ENCODE measurements around the gene UTS2B.

UTS2B gene

DNA sequence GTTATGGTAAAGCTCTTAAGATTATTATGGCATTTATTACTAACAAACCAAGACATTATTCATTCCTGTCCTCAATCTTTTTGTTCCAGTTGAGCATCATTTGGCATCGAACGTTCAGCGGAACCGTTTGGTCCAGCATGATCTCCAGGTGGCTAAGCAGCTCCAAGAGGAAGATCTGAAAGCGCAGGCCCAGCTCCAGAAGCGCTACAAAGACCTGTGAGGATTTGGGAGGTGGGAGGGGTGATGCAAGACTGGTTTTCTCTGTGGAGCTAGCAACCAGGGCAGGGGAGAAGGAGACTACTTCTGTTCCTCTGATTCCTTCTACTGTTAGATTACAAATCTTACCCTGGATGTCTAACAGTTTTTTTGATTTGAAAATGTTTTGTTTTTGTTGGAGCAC is 27.6 kb upstream of the UTS2B start (continued):
- no peak for TF ChIP-seq ATF2 (tag by site-specific recombination; IDR thresholded peaks at IDR 0.05; ENCODE audit: low read depth)
- TF ChIP-seq RBAK (tag by site-specific recombination; IDR thresholded peaks at IDR 0.05): no peak
- no peak for TF ChIP-seq ZNF521 (tag by site-specific recombination; IDR thresholded peaks at IDR 0.05)
- no peak for TF ChIP-seq AEBP2 (tag by site-specific recombination; IDR thresholded peaks at IDR 0.05; ENCODE audit: borderline replicate concordance)
- no peak for TF ChIP-seq ZNF777 (tag by site-specific recombination; IDR thresholded peaks at IDR 0.05; ENCODE audit: borderline replicate concordance)

- Histone ChIP-seq H3K9me3 (ENCODE audit: control insufficient read depth, insufficient read depth, low read depth, low read length) (no peaks in the 10 kb centered on the region), H3K27ac (ENCODE audit: extremely low read depth, low read depth, low read length) (0 out of 2 replicates have a peak overlapping the region, but pooled peaks have one; percentile 17), H3K4me3 (ENCODE audit: low read depth, low read length) (no peak overlapping the region), H3K36me3 (ENCODE audit: control insufficient read depth in 2 of 2, insufficient read depth in 1 of 2, low read length in 2 of 2) (peaks cover 0 to 21% of the 10 kb centered on the region in 2 experiments; a peak in 2 of 3 replicates), H3K4me1 (ENCODE audit: control insufficient read depth, insufficient read depth, low read length) (peaks cover 30% of the 10 kb centered on the region)
- ChIA-PET POLR2A (no interaction called here), CTCF (interaction anchor here (1.7 kb wide), 1 partner anchor 111 kb away, joined by 4 read pairs; no protein-coding TSS in a partner anchor)
- peak; percentile 39; the same call in 1 of the 2 replicates for TF ChIP-seq ZBTB44 (tag by site-specific recombination; IDR thresholded peaks at IDR 0.05)
- 0 out of 2 replicates have a peak, but pooled peaks have one; percentile 45 for TF ChIP-seq ZSCAN30 (tag by site-specific recombination; IDR thresholded peaks at IDR 0.05)
- no peak for TF ChIP-seq ZNF654 (tag by site-specific recombination; IDR thresholded peaks at IDR 0.05; ENCODE audit: low read depth)
- TF ChIP-seq ZNF530 (tag by site-specific recombination; IDR thresholded peaks at IDR 0.05; ENCODE audit: low read depth): no peak
- TF ChIP-seq ZBTB17 (tag by site-specific recombination; IDR thresholded peaks at IDR 0.05): no peak
- TF ChIP-seq ZNF362 (tag by site-specific recombination; IDR thresholded peaks at IDR 0.05): 0 out of 2 replicates have a peak, but pooled peaks have one; percentile 29
- TF ChIP-seq ZNF596 (tag by site-specific recombination; IDR thresholded peaks at IDR 0.05): 0 out of 2 replicates have a peak, but pooled peaks have one; percentile 35
- peak; percentile 97 for TF ChIP-seq SP7 (tag by site-specific recombination; IDR thresholded peaks at IDR 0.05)
- TF ChIP-seq ZNF629 (tag by site-specific recombination; IDR thresholded peaks at IDR 0.05): peak; percentile 53; the same call in 1 of the 2 replicates
- 0 out of 2 replicates have a peak, but pooled peaks have one; percentile 35 for TF ChIP-seq ZNF843 (tag by site-specific recombination; IDR thresholded peaks at IDR 0.05)
- no peak for TF ChIP-seq ZNF248 (tag by site-specific recombination; IDR thresholded peaks at IDR 0.05)
- TF ChIP-seq, protein P1, sequence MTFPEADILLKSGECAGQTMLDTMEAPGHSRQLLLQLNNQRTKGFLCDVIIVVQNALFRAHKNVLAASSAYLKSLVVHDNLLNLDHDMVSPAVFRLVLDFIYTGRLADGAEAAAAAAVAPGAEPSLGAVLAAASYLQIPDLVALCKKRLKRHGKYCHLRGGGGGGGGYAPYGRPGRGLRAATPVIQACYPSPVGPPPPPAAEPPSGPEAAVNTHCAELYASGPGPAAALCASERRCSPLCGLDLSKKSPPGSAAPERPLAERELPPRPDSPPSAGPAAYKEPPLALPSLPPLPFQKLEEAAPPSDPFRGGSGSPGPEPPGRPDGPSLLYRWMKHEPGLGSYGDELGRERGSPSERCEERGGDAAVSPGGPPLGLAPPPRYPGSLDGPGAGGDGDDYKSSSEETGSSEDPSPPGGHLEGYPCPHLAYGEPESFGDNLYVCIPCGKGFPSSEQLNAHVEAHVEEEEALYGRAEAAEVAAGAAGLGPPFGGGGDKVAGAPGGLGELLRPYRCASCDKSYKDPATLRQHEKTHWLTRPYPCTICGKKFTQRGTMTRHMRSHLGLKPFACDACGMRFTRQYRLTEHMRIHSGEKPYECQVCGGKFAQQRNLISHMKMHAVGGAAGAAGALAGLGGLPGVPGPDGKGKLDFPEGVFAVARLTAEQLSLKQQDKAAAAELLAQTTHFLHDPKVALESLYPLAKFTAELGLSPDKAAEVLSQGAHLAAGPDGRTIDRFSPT (tag by site-specific recombination; IDR thresholded peaks at IDR 0.05): peak; percentile 51; the same call in 1 of the 2 replicates
- TF ChIP-seq INSM2 (tag by site-specific recombination; IDR thresholded peaks at IDR 0.05): peak; percentile 78; the same call in 1 of the 2 replicates
- no peak for TF ChIP-seq KLF10 (tag by site-specific recombination; IDR thresholded peaks at IDR 0.05)
- TF ChIP-seq ZEB2 (tag by site-specific recombination; IDR thresholded peaks at IDR 0.05): 0 out of 2 replicates have a peak, but pooled peaks have one; percentile 22
- TF ChIP-seq, protein P2, sequence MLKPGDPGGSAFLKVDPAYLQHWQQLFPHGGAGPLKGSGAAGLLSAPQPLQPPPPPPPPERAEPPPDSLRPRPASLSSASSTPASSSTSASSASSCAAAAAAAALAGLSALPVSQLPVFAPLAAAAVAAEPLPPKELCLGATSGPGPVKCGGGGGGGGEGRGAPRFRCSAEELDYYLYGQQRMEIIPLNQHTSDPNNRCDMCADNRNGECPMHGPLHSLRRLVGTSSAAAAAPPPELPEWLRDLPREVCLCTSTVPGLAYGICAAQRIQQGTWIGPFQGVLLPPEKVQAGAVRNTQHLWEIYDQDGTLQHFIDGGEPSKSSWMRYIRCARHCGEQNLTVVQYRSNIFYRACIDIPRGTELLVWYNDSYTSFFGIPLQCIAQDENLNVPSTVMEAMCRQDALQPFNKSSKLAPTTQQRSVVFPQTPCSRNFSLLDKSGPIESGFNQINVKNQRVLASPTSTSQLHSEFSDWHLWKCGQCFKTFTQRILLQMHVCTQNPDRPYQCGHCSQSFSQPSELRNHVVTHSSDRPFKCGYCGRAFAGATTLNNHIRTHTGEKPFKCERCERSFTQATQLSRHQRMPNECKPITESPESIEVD (tag by site-specific recombination; IDR thresholded peaks at IDR 0.05): peak; percentile 92
- 0 out of 2 replicates have a peak, but pooled peaks have one; percentile 17 for TF ChIP-seq IKZF3 (tag by site-specific recombination; IDR thresholded peaks at IDR 0.05)
- peak; percentile 68 for TF ChIP-seq OSR2 (tag by site-specific recombination; IDR thresholded peaks at IDR 0.05)
These were observed 26.5 kb upstream of the UTS2B start for GRCh38 chr3:191356631-191357439.

Measured in HEK293 (cell line).